GM21360 (cell line): ENCODE data around the gene TRA2A.
"Not testable (repeated sequence)": the region's sequence is repeated elsewhere in the genome, so short reads cannot be mapped to it uniquely, and the experiment has no call there.

ENCODE experiments used
- ATAC-seq: cut with Tn5 transposase; IDR thresholded peaks from one replicate; pipeline ENCODE4 v1.9.1; 2021; ENCODE audit warnings: mild to moderate bottlenecking, moderate library complexity; ENCODE audit not compliant: unreplicated experiment

Gene TRA2A

DNA sequence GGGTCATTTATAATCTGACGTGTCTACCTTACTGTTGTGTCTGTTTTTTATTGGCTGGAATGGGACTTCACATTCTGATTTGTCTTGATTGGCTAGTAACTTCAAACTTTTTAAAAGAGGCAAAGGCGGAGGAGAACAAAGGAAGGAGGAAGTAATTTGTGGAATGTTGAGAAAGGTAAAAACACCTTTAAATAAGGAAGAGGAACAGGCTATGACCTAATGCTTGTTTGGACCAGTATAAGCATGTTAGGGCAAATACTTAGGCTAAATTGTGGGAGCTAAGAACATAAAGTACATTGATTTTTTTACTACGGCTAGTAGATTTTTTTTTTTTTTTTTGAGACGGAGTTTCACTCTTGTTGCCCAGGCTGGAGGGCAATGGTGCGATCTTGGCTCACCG, 18.0 kb downstream of the TRA2A start:
- ATAC-seq, result not testable (repeated sequence)

DNA sequence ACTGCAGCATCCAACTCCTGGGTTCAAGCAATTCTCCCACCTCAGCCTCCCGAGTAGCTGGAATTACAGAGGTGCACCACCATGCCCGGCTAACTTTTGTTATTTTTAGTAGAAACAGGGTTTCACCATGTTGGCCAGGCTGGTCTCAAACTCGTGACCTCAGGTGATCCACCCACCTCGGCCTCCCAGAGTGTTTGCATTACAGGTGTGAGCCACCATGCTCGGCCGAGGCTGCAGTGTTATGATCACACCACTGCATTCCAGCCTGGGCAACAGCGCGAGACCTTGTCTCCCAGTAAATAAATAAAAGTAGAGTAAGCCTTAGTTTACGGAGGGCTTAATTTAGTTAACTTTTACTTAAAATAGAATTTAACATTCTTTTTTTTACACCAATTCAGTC, 37.8 kb downstream of the TRA2A start:
- ATAC-seq, result no peak

DNA sequence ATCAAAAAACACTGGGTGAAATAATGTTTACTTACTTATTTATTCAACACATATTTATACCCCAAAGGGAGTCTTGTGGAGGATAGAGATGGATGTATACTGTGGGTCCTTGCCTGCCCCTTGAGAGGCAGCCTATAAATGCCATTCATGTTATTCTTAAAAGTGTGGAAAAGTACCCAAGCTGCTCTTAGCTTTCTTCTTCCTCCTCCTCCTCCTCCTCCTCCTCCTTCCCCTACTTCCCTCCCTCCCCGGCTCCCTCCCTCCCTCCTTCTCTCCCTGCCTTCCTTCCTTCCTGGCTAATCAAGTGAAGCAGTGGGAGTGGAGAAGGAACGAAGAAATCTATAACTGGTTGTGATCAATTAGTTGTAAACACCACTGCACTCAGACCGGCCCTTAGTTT, 40.3 kb downstream of the TRA2A start:
- ATAC-seq, result no peak

DNA sequence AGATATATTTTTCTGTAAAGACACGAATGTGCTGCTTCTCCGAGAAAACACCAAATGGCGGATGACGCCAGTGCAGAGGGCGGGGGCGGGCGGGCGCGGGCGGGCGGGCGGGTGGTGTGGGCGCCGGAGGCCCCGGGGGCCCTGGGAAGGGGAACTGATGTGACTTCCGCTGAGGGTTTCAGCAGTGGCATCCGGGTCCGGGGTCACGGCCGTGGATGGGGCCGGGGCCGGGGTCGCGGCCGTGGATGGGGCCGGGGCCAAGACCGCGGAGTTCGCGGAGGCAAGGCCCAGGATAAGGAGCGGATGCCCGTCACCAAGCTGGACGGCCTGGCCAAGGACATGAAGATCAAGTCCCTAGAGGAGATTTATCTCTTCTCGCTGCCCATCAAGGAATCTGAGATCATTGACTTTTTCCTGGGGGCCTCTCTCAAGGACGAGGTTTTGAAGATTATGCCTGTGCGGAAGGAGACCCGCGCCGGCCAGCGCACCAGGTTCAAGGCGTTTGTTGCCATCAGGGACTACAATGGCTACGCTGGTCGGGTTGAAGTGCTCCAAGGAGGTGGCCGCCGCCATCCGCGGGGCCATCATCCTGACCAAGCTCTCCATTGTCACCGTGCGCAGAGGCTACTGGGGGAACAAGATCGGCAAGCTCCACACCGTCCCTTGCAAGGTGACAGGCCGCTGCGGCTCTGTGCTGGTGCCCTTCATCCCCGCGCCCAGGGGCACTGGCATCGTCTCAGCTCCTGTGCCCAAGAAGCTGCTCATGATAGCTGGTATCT, 41.2 kb downstream of the TRA2A start:
- no peak for ATAC-seq

DNA sequence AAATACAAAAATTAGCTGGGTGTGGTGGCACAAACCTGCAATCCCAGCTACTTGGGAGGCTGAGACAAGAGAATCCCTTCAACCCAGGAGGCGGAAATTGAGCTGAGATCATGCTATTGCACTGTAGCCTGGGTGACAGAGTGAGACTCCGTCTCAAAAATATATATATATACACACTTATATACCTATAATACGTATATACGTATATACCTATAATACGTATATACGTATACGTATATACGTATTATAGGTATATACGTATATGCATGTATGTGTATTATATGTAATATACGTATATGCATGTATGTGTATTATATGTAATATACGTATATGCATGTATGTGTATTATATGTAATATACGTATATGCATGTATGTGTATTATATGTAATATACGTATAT, 43.1 kb downstream of the TRA2A start:
- not testable (repeated sequence) for ATAC-seq

DNA sequence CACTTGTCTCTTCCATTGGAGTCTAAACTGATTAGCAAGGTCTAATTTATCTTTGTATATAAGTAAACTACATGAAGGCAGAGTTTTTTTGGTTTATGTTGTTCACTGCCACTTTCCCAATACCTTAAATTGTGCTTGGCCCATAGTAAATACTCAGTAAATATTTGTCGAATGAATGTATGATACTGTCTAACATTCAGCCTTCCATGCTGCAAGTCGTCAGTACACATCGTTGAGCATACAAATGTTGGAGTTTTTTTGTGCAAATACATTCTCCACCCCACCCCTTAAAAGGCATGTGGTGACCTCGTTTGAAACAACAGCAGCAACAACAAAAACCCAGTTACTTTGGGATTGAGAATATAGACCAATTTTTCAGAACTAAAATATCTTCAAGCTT, 44.1 kb downstream of the TRA2A start:
- no peak for ATAC-seq

DNA sequence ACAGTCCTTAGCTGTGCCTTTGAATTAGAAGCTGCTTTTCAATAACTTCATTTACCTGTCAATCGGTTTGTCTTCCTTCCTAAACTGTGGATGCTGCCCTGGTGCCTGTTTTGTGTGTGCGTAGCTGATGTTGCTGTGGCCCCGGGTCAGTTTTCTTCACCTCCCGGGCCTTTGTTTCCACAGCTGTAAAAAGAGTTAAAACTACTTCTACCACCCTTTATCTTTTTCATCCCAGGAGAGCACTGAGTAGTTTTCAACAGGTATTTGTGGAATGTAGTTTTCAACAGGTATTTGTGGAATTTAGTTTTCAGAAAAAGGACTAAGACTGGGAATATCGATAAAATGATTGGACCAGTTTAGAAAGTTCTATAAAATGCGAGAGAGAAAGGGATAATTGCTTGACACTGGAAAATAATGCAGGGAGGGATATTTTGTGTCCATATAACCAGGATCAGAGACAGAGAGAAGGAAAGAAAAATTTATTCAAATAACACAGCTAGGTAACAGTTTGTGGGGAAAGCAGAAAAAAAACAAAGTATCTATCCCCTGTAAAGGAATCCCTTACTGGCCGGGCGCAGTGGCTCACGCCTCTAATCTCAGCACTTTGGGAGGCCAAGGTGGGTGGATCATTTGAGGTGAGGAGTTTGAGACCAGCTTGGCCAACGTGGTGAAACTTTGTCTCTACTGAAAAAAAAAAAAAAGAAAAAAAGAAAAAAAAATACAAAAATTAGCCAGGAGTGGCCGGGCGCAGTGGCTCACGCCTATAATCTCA, 45.6 kb downstream of the TRA2A start:
- no peak for ATAC-seq

DNA sequence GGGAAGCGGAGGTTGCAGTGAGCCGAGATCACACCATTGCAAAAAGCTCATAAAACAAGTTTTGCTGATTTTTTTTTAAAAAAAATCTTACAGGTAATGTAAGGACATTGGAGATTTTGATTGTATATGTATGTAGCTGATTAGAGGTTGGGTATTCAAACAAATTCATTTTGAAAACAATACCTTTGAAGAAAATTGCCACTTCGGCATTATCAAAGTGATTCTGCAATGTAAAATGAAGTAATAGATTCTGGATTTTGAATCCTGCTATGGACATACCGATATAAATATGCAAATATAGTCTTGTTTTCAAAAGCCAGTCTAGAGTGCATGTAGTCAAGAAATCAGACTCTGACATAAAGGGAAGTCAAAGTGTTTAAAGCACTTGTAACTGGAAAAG, 49.1 kb downstream of the TRA2A start:
- ATAC-seq, result no peak

DNA sequence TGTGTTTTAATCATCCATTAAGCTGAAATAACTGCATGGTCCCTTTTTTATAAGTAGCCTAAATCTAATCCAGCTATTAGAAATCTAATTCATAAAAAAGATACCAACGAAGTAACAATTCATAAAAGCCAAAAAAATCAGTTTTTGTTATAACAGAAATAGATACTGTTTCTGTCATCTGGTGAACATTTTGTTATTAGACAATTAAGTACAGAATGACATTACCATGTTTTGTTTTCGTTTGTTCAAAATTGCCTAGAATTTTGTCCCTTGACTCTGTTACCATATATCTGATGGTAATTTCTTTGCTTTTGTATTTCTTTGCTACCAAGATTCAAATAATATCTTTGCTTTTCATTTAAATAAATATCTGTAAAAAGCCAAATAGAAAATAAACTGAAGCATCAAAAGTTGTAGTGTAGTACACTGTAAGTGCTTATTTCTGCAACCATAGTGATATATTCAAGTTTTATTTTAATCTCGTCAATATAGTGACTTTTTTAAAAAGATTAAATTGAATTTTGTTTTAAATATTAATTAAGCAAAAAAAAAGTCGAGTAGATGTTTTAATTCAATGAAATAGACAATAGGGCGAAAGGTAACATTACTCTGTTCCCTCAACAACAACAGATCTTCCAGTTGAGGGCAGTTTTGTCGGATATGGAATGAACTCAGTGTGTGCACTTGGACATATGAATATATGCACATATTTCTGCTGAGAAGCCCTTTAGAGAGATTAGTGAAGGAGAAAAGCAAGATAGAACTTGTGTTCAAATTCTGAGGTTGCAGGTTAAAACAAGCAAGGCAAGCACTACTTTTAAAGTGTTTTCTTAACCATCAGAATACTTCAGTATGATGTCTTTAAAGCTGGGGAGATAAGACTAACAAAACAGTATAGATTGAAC, 53.6 kb downstream of the TRA2A start:
- ATAC-seq, result no peak

DNA sequence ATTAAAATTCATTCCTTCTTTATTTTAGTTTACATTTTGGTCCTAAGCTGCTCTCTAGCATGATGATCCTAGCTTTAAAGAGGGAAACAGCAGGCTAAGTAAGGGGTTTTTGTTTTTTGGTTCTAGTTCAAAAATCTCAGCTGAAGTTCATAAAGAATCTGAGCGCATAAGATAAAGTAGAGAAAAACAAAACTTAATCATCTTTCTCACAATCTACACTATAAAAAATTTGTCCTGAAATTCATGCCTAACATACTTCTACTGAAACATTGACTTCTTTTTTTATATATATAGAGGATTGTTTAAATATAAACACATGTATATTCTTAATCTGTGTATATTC, 54.7 kb downstream of the TRA2A start:
- no peak for ATAC-seq

DNA sequence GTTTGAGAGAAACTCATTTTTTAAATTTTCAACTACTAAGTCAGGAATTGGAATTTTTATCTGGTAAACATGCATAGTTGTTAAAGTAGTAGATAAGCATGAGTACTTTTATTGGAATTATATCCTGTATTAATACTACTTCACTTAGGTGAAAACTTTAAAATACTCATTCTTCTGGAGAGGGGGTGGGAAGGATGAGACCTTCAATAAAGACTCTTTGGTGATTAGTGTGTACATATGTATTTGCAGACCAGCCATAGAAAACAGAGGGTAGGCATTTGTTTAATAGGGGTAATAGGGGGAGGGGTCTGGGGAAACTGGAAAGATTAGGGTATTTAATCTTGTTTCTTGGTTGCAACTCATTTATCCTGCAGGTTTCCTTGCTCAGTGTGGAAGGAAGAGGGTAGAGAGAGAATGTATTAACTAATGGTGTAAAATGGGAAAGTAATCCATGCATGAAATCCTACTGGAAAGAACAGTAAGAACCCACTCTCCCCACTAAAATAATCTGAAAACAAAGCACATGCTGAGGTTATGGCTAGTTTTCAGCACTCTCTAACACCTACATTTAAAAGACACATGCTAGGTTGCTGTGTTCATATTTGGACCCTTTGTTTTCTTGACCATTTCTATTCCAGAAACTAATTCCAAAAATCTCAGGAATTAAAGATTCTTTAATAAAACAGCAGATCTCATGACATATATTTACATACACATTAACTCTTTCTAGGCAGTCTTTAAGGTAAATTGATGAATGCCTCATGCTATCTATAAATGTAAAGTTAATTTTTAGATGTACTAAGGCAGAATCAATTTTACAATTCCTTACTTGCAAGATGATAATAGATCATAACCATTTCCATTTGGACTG, 55.3 kb downstream of the TRA2A start:
- no peak for ATAC-seq

DNA sequence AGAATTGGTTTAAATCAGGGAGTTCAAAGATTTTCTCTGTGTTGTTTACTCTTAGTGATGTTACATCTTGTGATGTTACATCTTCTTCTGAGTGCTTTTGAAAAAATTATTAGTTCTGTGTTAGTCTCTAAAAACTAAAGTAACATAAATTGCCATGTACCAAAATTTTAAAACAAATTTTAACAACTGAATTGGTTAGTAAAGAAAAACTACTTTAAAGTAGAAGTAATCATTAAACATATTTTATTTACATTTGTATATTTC, 56.3 kb downstream of the TRA2A start:
- ATAC-seq, result no peak

DNA sequence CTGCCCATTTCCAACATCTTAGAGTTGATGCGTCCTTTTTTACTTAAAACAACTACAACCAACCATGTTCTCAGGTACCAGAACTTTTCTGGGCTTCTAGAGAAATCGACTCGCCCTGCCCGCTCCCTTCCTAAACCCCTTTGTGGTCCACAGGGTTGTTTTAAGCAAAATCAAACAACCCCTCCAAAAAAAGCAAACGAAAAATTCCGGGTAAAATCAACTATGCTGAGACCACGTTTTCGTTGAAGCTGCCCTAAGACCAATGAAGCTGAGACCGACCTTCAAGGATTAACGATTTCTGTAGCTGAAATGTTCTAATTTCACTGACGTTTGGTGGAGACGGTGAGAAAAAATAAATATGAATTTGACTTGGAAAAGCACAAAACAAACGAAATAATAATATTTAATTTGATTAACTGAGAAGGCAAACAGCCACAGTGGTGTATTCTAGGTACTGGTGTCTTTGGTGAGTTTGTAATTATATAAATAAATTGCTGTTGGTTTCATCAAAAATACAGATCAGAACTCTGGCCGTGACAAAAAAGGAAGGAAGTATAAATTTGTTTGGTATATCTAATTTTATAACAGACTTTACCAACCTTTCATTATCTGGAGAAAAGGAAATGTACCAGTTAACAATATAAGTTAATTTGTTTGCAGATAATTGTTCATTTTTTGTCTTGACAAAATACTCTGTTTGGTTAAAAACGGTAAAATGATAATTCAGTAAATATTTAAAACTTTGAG, 56.8 kb downstream of the TRA2A start:
- ATAC-seq, result no peak

DNA sequence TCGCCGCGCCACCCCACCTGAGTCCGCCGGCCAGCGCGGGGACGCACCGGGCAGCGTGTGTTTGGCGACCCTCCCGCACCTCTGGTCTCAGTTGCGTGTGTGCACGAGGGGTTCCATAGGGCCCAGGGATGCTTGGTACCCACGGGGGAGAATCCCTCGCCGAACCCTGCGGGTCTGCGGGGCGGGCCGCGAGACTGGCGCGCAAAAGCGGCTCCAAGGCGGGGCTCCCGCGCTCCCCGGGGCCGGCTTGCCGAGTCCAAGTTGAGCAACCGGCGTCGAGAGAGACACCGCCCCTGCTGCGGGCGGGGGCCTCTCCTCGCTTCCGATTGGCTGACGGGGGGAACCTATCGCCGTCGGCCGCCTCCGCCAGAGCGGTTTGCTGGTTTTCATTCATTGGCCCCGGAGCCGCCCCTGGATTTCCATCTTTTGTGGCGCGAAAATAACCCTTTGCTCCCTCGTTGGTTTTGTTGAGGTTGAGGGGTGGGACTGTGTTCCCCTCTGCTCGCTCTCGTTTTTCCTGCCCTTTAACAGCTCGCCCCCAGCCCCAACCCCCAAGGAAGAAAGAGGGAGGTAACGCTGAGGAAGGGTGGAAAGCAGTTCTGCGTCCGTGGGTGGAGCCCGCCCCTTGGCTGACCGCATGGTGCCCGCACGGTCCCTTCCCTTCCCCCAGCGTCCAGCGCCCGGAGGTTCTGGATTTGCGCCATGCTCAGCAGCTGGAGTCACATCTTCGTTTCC, 57.5 kb downstream of the TRA2A start:
- ATAC-seq, result peak; percentile 64

DNA sequence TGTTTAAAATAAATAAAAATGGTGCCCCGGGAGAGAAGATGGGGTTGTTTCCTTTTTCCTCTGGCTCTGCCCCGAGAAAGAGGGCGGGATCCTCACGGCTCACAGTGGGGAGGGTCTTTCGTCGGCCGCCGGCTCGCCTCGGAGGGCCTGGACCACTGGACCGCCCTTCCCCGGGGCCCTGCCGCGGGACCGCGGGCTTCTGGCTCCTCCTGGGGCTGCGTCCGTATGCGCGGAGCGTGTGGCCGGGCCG, 58.0 kb downstream of the TRA2A start:
- ATAC-seq, result no peak

DNA sequence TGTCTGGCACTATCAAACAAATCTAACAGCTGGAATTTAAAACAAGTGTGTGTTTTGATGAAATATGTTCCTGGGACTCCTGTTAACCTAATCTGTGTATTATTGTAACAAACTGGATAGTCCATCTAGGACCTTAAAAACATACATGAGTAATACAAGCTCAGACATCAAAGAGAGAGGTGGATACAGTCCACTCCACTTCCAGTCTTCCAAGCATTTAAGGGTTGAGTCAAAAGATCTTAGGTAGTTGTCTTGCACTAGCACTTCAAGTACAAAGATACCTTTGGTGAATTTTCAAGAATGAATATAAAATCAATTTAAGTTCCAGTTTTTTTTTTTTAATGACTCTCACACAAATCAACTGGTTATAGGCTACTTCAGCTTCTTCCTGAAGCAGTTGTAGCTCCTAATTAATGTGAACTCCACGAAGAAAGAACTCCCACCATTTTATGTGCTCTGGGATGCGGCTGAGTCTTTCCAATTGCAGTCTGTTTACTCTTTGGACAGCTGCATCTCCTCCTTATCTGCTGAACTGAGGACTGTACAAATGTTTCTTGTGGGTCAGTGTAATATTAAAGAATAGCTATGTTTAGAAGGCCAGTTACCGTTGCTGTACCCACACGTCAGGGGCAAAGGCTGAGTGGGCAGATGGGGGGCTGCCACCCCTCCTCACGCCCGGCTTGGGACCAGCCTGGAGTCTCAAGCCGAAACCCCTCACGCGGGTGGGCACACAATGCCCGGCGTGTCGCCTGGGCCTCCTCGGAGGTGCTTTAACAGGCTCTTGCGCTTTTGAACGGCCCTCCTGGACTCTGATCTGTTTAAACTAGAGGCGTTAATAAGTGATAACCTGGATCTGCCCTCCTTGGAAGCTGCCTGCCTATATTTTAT, 58.6 kb downstream of the TRA2A start:
- ATAC-seq, result no peak

DNA sequence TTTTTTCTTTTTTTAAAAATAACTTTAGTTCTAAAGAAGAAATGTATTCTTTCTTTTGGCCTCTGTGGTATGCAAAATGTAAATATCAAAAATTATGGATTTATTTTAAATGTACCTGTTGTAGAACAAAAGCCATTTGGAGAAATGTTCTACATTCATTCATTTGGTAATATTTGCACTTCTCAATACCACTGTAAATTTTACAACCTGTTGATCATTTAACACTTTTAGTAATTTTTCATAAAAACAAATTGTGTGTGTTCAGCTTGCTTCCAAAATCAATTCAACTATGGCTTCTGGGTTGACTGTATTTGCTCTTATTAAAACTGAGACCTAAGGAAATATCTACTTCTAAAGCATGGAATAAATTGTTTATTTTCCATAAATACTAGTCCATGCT, 59.2 kb downstream of the TRA2A start:
- no peak for ATAC-seq

DNA sequence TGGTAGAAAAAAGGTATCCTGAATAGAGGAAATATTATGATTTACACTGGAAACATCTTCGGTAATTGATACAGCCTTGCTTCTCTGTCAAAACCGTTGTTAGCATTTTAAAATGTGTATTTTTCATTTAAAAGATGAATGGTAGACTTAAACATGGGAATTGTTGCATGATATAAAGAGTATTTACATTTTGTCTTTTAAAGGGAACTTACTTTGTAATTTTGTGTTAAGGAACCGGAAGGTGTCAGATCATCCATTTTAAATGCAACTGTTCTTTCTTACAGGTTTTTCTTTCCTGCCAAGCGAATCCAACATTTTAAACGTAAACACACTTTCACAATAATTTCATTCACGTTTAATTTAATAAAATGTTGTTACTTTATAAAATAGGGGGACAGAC, 59.7 kb downstream of the TRA2A start:
- ATAC-seq, result no peak
